Panc1 (cell line): ENCODE results near the gene INTS6. TPM values are rescaled to one million over a fixed set of nuclear protein-coding genes. Genes with fewer than 3 reads are reported as not detected.

Experiments
- ATAC-seq: fragments of 200-7000 bp; cut with Tn5 transposase; 2 replicates; pipeline ENCODE4 v1.9.1; 2020; ENCODE audit warnings: mild to moderate bottlenecking, moderate library complexity
- BruUV-seq: library from RNA; stranded (reverse); fragments of 400-500 nt; replicated peaks from 2 replicates; lab custom pipeline; 2021; lab: Mats Ljungman, UMichigan
- CTCF ChIA-PET: fragments of 300-600 bp; sonication (Branson Sonifier 250); formaldehyde crosslinking; loops from one replicate; lab custom pipeline; 2022; ENCODE audit warnings: antibody characterized with exemption; lab: Charles Lee
- POLR2A ChIA-PET: fragments of 300-600 bp; sonication (Branson Sonifier 250); formaldehyde crosslinking; loops from one replicate; lab custom pipeline; 2022; ENCODE audit warnings: antibody characterized with exemption; lab: Charles Lee
- DNase-seq: peaks from one replicate; pipeline ENCODE4 v3.0.0-alpha.2; 2010; ENCODE audit warnings: low read depth, low spot score
- H3K27ac ChIP-seq: 2 replicates; pipeline ENCODE4 v1.5.1; 2011; ENCODE audit warnings: mild to moderate bottlenecking, low read length, inconsistent platforms
- H3K27me3 ChIP-seq: fragments of 200-500 bp; sonication (Bioruptor generic); 2 replicates; pipeline ENCODE4 v1.6.0; 2014; ENCODE audit warnings: low read length, inconsistent platforms; ENCODE audit not compliant: control insufficient read depth, insufficient read depth
- H3K36me3 ChIP-seq: fragments of 200-500 bp; sonication (Bioruptor generic); 2 replicates; pipeline ENCODE4 v1.5.1; 2014; ENCODE audit warnings: inconsistent platforms, mild to moderate bottlenecking, low read length, moderate library complexity; ENCODE audit not compliant: control insufficient read depth, insufficient read depth
- H3K4me1 ChIP-seq: 2 replicates; pipeline ENCODE4 v1.5.1; 2011; ENCODE audit warnings: inconsistent platforms, mild to moderate bottlenecking, low read length, moderate library complexity; ENCODE audit not compliant: control insufficient read depth, insufficient read depth
- H3K4me3 ChIP-seq, 2 experiments: 2 replicates each; pipeline ENCODE4 v1.5.1; 2011 to 2012; ENCODE audit warnings: low read depth in 2 of 2, low read length in 2 of 2, mild to moderate bottlenecking in 2 of 2, inconsistent platforms in 1 of 2, moderate library complexity in 1 of 2
- H3K9me3 ChIP-seq: fragments of 200-500 bp; sonication (Bioruptor generic); 2 replicates; pipeline ENCODE4 v1.5.1; 2014; ENCODE audit warnings: low read depth, mild to moderate bottlenecking, inconsistent platforms, low read length, moderate library complexity; ENCODE audit not compliant: control insufficient read depth, insufficient read depth
- CTCF ChIP-seq: fragments of 450-650 bp; IDR thresholded peaks from 2 replicates; pipeline ENCODE4 v1.5.1; 2017; ENCODE audit warnings: mild to moderate bottlenecking
- POLR2AphosphoS5 ChIP-seq: IDR thresholded peaks from 2 replicates; pipeline ENCODE4 v1.6.1; 2012; ENCODE audit warnings: mild to moderate bottlenecking, low read depth, low read length, moderate library complexity
- REST ChIP-seq, 2 experiments: IDR thresholded peaks; 2 replicates each; pipeline ENCODE4 v1.6.1; 2011 to 2012; ENCODE audit warnings: low read depth in 2 of 2, control low read depth in 1 of 2, low read length in 1 of 2, mild to moderate bottlenecking in 1 of 2, moderate library complexity in 1 of 2; ENCODE audit not compliant: insufficient read depth in 1 of 2
- SIN3A ChIP-seq: IDR thresholded peaks from 2 replicates; pipeline ENCODE4 v1.6.1; 2012; ENCODE audit warnings: low read depth, mild to moderate bottlenecking, low read length, moderate library complexity, borderline replicate concordance; ENCODE audit not compliant: insufficient read depth
- TCF7L2 ChIP-seq: IDR thresholded peaks from 2 replicates; pipeline ENCODE4 v1.6.1; 2011; ENCODE audit warnings: mild to moderate bottlenecking, low read depth, low read length, inconsistent platforms
- in situ Hi-C: cut with HindIII; loops from 2 replicates; pipeline ENCODE4 v1.10.0; 2016; ENCODE audit warnings: low sequenced_read_pairs, low pct_unique_long_range_greater_than_20kb
- intact Hi-C: fragments of 100-400 bp; cut with micrococcal nuclease; formaldehyde crosslinking; loops from one replicate; pipeline ENCODE4 v1.10.0; 2022; ENCODE audit not compliant: unreplicated experiment
- total RNA-seq: library from RNA; stranded (reverse); gene quantifications from one replicate; pipeline ENCODE4 v1.2.1, GENCODE V29; 2021; ENCODE audit not compliant: unreplicated experiment

The INTS6 gene
- total RNA-seq, 1 experiment from 2014 or later, result 33.2 TPM

GRCh38 chr13:51465124-51465523 is 12.3 kb upstream of the INTS6 start:
- Histone ChIP-seq H3K27me3 (no peaks in the 10 kb centered on the region), H3K4me1 (no peaks in the 10 kb centered on the region), H3K4me3 (no peak overlapping the region), H3K36me3 (no peaks in the 10 kb centered on the region), H3K9me3 (no peaks in the 10 kb centered on the region), H3K27ac (no peak overlapping the region)
- ATAC-seq, result no peak
- BruUV-seq, result no TSS peak
- in situ Hi-C loops (no loop called here), intact Hi-C loops (no loop called here)
- POLR2A ChIA-PET, result interaction anchor here (0.6 kb wide), 1 partner anchor 1475 kb away, joined by 3 read pairs; no protein-coding TSS in a partner anchor
- DNase-seq, result no peak
- TF ChIP-seq SIN3A (no peak), CTCF (no peak), TCF7L2 (no peak), REST (IDR thresholded peaks at IDR 0.05; ENCODE audit: insufficient read depth in 1 of 2, low read depth in 2 of 2, low read length in 1 of 2) (no peak), POLR2AphosphoS5 (no peak)
- CTCF ChIA-PET, result no interaction called here

- no peak for DNase-seq
- Histone ChIP-seq H3K36me3 (peaks cover 4% of the 10 kb centered on the region; the same call in 1 of the 2 replicates), H3K4me1 (no peaks in the 10 kb centered on the region; the same call in 1 of the 2 replicates), H3K27me3 (no peaks in the 10 kb centered on the region), H3K27ac (no peak overlapping the region), H3K4me3 (no peak overlapping the region), H3K9me3 (no peaks in the 10 kb centered on the region)
- CTCF ChIA-PET, result no interaction called here
- no TSS peak for BruUV-seq
- TF ChIP-seq REST (IDR thresholded peaks at IDR 0.05; ENCODE audit: insufficient read depth in 1 of 2, low read depth in 2 of 2, low read length in 1 of 2) (no peak), SIN3A (no peak), CTCF (no peak), TCF7L2 (no peak), POLR2AphosphoS5 (no peak)
- no peak for ATAC-seq
- POLR2A ChIA-PET, result no interaction called here
- in situ Hi-C loops, result no loop called here
- intact Hi-C loops, result no loop called here
These were observed 4.4 kb upstream of the INTS6 start for GRCh38 chr13:51457086-51457815.
